ENCODE data around the gene EVC2.

DNA sequence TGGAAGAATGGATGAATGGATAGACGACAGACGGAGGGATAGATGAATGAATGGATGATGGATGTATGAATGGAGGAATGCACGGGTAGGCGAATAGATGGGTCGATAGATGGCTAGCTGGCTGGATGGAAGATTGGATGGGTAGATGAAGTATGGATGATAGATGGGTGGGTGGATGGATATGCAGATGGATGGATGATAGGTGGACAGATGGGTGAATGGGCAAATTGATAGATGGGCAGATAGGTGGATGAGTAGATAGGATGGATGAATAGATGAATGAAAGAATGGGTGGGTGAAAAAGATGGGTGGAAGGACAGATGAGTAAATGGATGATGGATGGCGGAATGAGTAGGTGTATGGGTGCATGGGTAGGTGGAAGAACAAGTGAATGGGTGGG is 57.3 kb downstream of the EVC2 start:
- TF ChIP-seq, protein P1, sequence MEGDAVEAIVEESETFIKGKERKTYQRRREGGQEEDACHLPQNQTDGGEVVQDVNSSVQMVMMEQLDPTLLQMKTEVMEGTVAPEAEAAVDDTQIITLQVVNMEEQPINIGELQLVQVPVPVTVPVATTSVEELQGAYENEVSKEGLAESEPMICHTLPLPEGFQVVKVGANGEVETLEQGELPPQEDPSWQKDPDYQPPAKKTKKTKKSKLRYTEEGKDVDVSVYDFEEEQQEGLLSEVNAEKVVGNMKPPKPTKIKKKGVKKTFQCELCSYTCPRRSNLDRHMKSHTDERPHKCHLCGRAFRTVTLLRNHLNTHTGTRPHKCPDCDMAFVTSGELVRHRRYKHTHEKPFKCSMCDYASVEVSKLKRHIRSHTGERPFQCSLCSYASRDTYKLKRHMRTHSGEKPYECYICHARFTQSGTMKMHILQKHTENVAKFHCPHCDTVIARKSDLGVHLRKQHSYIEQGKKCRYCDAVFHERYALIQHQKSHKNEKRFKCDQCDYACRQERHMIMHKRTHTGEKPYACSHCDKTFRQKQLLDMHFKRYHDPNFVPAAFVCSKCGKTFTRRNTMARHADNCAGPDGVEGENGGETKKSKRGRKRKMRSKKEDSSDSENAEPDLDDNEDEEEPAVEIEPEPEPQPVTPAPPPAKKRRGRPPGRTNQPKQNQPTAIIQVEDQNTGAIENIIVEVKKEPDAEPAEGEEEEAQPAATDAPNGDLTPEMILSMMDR (IDR thresholded peaks at IDR 0.05) = no peak
- no peak for TF ChIP-seq POLR2A (IDR thresholded peaks at IDR 0.05)

Data from lower leg skin (tissue), 3 donors.